Suppressor macrophage treated with lipopolysaccharide for 4 hours (primary cell): ENCODE results near the gene SSBP3.
A peak's percentile ranks its signal among the peaks of the same experiment; 100 is the strongest.

Experiments used
- DNase-seq: peaks from one replicate; pipeline ENCODE4 v3.0.0-alpha.2; 2020

Gene SSBP3

DNA sequence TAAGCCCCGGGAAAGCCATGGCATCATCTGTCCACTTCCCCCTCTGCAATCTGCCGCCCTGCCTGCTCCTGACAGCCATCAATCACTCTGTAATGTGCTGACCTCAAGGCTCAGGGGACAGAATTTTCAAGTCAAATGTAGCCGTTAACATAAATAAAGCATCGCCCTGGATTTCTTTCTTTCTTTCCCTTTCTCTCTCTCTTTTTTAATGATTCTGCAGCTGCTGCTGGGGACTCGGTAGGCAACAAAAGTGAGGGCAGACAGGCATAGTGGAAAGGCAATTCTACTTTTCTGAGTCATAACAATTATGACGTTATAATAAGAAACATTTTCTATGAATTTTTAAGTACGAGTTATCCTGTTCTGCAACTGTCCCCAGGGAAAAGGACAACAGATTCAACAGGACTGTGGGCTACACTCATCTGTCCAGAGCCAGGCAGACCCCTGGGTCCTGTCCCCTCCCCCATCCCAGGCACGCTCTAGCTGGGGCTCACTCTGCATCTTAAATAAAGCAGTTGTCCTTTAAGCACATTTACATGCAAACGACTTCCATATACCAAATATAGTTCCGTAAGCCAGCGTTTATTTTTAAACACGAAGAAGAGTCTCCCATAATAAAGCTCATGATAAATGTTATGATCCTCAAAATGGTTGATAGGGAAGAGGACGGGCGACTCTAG, 78.7 kb downstream of the SSBP3 start:
- no peak for DNase-seq

DNA sequence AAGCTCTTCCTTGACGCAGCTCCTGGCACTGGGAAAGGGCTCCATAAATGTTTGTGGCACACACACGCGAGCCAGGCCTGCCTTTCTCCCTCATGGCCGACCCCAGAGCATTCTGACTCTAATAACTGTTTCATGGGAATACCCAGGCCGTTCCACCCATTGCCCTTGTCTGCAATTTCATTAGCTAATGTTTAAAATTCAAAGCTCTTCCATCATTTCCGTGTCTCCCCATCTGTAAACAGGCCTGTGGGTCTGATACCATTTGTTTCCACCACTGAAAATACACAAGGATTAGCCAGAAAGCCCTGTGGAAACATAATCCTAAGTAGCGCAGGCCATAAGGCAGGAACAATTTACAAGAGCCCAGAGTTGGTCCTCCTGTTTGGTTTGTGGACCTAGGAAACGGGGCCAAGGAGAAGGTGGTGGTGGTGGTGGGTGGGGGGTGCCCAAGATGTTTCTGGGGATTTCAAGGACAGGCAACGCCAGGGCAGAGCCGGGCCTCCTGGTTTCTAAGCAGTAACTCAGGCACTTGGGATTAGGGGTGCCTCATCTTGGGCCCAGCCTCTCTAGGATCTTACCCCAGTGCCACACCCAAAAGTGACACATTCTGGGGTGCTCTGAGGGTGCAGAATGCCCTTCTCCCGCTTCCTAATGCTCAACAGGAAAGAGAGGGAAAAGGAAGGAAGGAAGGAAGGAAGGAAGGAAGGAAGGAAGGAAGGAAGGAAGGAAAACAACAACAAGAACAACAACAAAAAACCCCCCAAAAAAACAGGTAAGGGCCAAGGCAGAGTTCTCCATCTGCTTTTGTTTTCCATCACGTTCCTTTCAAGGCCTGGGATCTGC, 79.4 kb downstream of the SSBP3 start:
- DNase-seq, result no peak

DNA sequence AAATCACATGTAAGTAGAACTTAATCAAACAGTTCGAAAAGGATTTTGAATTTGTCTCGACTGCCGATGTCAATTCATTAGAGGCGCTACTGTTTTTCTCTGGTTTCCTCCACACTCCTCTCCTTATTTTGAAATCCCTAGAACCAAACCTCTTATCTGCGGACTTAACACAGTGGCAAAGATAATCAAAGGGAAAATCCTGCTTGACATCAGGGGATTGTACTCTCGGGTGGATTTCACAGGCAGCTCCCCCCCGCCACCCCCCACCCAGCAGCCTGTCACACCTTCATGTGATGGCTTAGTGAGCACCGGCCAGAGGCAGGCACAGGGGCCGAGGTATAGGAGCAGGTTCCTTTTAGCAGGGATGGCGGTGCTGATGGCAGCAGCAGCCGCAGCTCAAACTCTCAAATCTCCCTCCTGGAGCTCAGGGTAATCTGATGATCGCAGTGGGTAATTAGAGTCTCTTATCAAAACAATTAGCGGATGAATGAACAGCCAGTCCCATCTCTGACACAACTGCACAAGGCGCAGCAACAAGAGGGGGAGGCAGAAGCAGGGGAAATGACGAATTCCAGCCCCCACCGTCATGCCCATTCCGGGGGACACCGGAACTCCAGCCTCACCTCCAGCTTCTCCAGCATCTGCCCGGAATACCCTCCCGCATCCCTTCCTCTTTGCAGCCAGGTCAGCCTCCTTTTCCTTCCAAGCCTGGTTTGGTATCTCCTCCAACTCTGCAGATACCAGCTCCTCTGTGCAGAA, 80.3 kb downstream of the SSBP3 start:
- DNase-seq, result no peak

DNA sequence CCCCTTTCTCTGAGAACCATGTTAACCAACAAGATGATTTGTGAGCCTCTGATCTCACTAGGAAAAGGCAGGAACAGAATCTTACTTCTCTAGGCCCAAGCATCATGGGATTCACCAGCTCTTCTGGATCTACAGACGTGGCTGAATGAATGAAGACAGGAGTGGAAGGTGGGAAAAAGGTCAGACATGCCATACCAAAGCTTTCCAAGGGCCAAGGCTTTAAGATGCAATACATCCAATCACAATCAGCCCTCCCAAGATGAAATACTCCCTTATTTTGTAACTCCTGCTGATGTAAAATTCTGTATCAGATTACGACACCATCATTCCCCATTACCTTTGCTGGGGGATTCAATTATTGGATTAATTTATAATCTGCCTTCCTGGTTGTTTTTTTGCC, 80.9 kb downstream of the SSBP3 start:
- DNase-seq, result no peak

DNA sequence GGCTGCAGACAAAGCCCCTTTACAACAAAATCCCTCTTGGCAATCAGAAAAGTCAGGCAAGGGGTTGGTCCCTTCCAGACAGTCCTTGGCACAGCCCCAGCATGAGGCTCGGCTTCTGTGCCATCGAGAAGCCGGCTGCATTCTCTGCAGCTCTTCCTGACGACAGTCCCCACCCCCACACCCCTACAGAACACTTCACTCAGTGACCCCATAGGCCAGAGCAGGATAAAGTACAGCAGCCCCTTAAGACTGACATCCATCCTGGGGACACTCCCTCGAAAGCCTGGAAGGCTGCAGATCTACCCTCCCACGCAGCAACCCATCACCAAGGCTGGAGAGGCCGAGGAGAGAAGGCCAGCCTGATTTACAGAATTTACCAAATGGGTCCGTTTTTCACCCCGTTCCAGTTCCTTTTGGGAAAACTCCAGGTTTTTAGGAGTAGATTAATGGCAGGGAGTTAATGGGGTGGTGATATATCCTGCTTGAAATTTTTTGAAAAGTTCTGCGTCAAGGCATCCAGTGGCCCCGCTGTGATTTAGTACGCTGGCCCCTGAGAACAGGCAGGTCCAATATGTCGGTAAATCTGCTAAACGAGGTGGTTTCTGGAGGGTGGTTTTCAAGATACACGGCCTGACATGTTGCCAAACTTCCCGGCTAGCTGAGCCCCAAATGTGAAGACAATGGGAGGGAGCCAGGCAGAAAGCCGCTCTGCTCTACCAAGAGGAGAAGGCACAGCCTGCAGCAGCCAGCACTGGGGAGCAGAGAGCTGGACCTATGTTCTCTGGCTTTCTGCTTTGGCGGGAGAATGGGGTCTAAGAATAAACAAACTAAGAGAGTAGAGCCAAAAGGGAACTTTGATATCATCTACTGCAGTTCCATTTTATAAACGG, 81.7 kb downstream of the SSBP3 start:
- DNase-seq, result no peak

DNA sequence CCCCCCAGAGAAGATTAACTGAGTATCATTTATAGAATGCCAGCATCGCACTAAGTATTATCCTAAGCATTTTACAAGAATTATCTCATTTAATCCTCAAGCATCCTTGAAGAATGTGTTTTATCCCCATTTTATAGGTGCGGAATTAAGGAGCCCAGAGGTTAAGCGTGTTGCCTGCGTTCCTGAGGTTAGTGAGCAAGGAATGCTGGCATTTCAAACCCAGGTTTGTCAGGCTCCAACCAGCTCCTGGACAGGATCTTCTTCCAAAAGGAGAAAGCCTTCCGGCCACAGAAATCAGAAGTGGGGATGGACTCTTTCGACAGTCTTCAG, 82.3 kb downstream of the SSBP3 start:
- no peak for DNase-seq

DNA sequence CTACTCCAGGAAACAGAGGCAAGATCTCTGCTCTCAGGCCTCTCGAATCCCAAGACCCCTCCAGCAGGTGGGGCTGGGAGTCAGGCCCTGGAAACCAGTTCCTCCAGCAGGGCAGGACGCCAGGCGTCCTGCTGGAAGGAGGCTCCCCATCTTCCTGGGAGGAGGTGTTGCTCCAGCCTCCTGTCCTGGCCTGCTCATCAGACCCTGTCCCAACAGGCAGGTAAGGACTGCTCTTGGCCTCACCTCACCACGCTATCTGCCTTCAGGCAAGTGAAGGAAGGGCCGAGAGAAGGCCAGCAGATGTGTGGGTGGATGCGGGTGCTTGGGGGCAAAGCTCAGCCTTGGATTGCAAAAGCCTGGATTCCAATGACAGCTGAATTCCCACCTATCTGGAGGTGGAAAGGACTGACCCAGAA, 82.9 kb downstream of the SSBP3 start:
- no peak for DNase-seq

DNA sequence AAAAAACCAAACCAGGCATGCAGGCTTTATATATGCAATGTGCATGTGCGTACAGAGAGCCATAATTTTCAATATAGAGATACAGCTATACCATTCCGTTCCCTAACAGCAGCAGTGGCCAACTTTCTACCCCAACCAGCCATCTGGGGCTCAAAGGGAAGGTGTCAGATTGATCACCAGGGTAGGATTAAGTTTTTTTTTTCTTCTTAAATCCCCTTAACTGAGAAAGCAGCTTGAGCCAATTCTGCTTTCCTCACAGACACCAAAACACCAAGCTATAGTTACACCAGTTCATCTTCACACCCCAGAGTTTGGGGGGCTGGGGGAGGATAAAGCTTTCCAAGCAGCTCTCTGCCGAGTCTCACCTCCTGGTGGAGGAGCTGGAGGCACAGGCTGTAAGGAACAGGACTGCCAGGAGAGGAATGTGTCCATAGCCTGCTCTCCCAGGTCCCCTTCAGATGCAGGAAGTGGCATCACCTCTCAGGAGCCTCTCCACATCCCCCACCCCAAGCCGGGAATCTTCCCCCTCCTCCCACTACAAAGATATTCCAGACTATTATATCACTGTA, 87.9 kb downstream of the SSBP3 start:
- DNase-seq, result no peak

DNA sequence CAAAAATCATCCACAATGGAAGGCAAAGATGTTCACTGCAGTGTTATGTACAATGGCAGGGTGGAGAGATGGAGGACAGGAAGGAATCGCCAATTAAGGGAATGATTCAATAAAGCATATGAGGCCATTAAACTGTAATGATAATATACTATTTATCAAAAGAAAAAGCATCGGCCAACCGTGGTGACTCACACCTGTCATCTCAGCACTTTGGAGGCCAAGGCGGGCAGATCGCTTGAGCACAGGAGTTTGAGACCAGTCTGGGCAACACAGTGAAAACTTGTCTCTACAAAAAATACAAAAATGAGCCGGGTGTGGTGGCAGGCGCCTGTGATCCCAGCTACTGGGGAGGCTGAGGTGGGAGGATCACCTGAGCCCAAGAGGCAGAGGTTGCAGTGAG, 89.1 kb downstream of the SSBP3 start:
- no peak for DNase-seq

DNA sequence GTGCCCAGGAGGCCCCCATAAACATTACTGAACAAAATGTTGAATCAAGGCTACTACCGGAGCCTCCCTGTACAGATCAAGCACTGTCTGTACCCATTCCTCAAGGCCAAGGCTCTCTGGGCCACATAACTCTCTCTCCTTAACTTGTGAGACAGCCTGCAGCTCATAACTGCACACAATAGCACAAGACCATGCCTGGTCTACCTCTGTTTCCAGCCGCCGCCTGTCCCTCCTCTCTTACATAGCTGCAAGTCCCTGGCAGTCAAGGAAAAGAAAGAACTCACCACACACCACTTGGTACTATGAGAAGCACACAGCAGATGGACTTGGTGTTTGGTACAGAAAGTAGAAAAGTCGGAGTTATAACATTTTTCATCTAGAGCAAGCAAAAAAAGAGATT, 91.1 kb downstream of the SSBP3 start:
- no peak for DNase-seq

DNA sequence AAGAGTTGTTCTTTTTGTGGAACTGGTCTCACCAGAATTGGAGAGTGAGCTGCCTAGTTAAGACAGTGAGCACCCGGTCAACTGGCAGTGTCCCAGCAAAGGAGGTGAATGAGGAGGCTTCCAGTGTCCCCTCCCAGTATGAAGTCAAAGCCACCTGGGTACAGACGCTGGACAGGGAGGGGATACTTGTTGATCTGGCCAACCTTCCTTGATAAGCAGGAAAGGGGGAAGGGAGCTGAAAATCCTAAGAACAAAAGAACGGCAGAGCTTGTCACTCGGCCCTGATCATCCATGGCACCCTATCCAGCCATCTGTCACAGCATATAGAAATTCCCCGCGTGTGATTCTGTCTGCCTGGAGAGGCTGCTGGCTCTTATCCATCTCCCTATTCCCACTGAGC, 91.5 kb downstream of the SSBP3 start:
- no peak for DNase-seq

DNA sequence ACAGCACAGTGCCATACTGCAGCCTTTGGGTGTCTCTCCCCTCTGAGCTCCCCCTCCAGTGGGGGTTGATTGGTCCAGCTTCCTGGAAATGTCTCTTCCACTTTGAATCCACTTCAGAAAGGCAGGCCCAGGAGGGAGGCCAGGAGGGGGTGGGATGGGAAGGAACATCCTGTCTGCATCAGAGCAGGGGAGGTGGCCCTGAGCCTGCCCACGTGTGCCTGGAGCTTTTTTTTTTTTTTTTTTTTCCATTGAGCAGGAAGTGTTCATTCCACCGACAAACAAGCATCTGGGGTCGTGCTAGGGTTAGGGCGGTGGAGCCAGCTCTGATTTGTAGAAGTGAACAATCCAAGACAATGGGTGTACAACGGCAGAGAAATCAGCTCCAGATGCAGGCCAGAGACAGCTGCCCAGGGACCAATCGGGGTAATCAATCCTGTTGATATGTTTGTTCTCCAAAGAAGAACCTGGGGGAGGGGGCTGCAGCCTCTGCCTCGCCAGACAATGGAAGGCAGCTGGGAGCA, 93.3 kb downstream of the SSBP3 start:
- no peak for DNase-seq

DNA sequence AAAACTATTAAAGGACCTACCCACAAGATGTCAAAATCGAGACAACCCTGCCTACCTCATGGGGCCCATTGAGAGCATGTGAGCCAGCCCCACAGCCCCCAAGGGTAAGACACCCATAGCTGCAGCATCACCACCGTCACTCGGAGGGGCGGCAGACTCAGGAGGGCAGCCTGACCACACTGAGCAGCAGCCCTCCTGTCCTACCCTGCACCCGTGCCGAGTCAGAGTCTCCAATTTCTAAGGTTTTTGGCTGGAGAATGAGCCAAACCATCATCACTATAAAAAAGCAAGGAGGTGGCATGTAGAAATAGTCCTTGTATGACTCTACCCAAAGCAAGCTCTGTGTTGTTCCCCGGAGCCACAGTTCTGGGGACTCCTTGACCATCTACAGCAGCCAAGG, 94.7 kb downstream of the SSBP3 start:
- no peak for DNase-seq

DNA sequence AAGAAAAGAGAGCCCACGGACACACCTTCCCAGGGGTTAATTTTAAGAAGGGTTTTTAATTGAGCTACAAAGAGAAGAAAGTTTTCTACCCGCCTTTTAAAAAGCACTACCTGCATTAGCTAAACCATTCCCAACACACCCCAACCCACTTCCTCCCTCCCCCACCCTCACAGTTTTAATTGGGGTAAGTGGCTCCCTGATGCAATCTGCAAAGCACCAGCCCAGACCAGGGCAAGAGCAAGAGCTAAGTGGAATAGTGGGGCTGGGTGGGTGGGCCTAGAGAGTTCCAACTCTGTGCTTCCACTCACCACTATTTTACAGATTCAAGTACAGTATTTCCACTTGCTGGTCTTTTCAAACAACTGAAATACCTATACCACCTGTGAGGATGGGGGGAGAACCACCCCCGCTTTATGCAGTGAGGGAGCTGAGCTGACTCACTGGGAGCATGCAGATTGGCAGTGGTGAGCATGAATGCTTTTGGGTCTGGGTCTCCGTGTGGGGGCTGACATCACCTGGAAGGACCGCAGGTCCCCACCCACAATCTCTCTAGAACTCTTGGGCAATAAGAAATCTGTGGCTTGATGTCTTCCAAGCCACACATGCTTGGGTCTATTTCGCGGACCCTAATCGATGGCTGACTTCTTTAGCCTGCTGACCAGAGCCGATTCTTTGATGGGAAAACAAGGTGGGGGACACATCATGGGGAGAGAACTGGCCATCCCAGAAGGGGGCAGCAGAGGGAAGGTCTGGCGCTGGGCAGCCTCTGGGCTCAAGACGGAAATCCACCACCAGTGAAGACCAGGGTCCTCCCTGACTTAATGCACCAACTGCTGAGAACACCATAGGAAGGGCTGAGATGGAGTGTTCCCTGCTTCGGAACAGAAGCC, 95.5 kb downstream of the SSBP3 start:
- DNase-seq, result peak; percentile 46

DNA sequence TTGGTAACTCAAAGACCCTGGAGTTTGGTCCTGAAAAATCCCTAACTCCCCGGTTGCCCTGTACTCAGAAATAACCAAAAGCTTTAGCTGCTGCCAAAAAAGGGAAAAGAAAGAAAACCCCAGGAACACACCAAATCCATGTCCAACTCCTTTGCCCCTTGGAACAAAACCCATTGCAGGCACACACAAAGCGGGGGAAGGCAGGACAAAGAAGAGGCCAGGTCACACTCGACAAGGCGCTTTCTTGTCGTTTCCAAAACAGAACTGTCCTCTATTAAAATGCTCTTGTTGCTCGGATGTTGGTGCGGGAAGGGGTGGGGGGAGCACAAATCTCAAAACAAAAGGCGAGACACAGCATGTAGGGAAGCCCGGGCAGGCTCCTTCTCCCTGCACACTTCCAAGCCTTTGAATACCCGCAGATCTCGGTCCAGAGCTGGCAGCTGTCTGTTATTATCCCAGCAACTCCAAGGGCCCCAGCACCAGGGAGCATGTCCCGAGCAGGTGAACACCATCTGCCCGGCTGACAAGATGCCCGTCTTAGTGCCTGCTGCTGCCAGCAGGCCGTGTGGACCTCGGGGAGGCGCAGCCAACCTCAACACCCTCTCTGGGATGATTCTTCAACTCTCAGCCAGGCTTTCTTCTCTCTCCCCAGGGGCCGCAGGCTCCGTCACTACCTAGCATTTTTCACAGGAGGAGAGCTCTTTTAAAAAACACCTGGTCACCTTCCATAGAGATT, 96.4 kb downstream of the SSBP3 start:
- no peak for DNase-seq

DNA sequence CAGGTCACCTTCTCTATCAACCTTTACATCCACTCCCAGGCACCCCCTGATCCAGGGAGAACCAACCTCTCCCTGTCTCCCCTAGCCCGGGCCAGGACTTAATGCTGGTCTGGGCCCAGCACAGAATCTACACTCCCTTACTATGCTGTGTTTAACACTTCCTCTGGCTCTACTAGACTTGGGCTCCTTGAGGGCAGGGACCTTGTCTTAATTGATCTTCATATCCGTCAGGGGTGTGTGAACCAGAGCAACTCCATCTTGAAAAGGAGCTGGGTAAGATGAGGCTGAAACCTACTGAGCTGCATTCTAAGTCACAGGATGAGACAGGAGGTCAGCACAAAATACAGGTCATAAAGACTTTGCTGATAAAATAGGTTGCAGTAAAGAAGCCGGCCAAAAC, 98.9 kb downstream of the SSBP3 start:
- no peak for DNase-seq

DNA sequence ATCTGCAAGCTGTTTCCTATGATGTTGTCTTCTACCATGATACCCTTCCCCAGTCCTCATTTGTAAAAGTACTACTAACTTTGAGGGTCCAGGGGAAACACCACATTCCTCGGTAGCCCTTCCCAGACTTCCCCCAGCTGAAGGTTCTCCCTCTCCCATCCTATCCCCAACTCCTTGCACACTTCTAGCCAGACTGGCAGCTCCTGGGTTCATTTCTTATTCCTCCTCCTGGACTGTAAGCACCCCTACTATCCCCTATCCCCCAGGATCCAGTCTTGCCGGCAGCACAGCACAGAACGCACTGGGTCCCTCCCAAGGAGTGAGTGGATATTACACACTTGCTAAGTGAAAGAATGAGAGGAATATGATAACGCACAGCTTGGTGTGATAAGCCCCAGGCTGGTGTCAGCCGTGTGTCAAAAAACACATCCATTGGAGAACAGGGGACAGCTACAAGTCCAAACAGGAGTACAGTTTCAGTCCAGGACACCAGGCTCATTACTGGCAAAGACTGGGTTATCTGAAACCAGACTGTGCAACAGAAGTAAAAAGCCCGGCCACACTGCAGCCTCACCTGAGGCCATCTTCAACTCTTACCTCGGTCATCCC, 100.2 kb downstream of the SSBP3 start:
- DNase-seq, result no peak

DNA sequence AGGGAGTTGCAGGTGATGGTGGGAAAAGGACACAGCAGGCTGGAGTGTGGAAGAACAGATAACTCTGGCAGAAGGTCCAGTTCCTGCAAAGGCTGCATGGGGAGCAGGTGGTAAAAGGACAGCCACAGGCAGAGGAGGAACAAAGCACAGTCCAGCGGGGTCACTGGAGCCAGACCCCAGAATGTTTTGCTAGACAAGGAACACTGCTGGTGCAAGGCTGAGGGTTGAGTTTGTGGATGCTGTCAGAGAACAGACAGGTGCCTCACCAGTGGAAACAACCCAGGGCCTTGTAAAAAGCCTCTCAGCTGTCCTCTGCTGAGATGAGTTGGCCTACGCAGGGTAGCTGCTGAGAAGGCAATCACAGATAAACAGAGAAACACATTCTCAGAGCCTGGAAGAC, 101.7 kb downstream of the SSBP3 start:
- DNase-seq, result no peak

DNA sequence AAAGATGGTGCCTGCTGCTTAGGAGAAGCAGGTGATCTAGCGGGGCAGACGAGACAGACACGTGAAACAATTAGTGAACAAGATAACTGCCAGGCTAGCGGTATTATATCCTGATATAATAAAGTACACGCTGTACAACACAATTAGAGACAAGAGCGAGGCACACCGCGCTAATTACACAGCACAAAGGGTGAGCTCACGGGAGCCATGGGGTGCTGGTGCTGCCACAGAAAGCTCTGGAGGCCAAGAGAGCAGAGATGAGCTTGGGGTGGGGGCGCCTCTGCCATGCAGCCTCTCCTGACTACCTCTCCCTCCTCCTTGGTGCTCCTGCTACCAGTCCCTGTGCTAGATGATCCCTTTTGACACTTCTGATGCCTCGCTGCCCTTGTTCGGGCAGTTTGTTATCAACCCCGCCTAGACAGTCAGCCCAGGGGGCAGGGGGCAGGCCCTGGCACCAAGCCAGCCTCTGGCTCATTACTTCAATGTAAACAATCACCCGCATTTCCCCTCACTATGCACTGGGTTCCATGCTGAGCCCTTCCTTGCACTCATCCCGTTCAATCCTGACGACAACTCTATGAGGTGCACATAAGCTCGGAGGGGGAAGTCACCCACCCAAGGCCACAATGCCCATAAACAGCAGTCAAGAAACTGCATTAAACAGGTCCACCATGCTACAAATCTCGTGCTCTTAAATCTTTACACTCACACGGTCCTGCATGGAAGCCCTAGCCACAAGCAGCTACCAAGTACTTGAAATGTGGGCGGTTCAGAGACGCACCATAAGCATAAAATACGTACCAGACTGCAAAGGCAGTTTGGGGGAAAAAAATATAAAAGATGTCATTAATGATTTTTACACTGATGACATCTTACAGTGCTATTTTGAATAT, 103.0 kb downstream of the SSBP3 start:
- no peak for DNase-seq
